Inflammatory macrophage (primary cell): Measurements from ENCODE around the gene FOLR2.

Experiments
- DNase-seq, 2 donors: peaks; one replicate each; pipeline ENCODE4 v3.0.0-alpha.2; 2020 to 2022

The FOLR2 gene

DNA sequence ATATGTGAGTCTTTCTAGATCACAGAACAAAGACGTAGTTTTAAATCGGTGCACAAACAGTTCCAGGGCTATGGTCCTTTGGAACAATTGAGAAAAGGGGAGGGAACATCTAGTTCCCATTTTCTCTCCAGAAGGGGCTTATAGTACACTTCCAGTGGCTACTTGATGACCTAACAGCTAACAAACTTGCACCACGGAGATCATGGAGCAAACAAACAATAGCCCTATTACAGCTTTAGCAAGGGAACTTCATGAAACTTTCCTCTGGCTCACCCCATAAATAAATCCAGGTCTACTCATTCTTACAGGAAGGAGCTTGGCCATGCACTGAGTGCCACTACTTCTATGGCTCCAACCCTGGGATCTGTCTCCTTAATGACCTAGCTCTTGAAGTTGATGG is 8.3 kb upstream of the FOLR2 start:
- DNase-seq, result peak; percentile 62 to 68

- DNase-seq, result peak; percentile 83 to 92
Observed at GRCh38 chr11:72209101-72209500, 7.5 kb upstream of the FOLR2 start.

DNA sequence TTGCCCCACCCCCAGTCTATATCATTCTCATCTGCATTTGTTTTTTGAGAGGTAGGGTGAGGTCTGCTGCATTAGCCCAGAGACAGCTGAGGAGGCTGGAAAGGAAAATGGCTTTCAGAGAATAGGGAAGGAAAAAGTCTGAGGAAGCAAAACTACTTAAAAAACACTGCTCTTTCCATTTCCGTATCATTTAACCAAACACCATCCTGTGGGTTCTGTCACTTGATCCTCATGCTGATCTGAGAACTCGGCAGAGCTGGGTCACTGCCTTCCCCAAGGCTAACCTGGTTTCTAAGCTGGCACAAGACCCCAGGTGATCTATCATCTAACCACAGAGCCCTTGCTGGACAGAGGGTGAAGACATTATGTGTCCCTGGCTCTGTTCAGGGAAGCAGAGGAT is 1.2 kb downstream of the FOLR2 start:
- DNase-seq, result peak; percentile 53 to 63

DNA sequence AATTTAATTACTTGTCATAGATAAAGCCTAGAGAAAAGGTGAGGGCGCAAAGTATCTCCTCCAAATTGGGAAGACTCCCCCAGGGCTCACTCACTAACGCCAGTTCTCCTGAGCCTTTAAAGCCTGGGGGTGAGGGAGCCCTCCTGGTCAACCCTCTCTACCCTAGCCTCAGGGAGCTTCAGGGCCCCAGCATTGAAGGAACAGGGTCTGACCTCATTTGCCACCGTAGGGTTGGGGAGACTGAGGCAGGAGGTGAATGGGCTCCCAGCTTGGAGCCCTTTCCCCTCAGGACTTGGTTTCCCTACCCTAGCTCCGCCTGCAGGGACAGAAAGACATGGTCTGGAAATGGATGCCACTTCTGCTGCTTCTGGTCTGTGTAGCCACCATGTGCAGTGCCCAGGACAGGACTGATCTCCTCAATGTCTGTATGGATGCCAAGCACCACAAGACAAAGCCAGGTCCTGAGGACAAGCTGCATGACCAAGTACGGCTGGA is 1.7 kb downstream of the FOLR2 start:
- DNase-seq, result no peak

DNA sequence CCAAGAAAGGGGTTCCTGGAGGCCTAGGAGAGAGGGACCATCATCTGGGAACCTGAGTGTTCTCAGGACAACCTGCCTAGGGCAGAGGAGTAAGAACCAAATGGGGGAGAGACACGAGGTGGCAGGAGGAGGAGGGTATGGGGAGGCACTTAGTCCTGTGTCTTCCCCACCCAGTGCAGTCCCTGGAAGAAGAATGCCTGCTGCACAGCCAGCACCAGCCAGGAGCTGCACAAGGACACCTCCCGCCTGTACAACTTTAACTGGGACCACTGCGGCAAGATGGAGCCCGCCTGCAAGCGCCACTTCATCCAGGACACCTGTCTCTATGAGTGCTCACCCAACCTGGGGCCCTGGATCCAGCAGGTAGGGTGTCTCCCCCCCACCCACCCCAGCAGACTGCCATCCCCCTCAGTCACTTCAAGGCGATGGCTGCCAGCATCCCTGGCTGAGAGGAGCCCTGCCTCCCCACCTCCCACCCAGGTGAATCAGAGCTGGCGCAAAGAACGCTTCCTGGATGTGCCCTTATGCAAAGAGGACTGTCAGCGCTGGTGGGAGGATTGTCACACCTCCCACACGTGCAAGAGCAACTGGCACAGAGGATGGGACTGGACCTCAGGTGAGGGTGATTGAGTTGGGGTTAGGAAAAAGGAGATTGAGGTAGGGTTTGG is 4.2 kb downstream of the FOLR2 start:
- DNase-seq, result no peak

DNA sequence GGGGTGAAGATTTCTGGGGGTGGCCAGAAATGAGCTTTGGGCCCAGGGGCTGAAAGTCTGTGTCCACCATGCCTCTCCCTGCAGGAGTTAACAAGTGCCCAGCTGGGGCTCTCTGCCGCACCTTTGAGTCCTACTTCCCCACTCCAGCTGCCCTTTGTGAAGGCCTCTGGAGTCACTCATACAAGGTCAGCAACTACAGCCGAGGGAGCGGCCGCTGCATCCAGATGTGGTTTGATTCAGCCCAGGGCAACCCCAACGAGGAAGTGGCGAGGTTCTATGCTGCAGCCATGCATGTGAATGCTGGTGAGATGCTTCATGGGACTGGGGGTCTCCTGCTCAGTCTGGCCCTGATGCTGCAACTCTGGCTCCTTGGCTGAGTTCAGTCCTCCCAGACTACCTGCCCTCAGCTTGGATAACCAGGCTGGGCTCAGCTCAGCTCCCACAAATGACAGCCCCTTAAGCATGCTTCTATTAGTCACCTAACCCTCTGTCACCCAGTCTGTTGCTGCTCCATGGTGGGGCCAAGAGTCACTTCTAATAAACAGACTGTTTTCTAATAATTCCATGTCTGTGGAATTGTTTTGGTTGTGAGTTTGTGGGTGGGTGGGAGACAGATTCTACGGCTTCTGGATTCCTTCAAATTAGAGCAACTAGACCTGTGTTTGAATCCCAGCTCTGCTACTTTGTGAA is 4.9 kb downstream of the FOLR2 start:
- peak; percentile 64 to 75 for DNase-seq

DNA sequence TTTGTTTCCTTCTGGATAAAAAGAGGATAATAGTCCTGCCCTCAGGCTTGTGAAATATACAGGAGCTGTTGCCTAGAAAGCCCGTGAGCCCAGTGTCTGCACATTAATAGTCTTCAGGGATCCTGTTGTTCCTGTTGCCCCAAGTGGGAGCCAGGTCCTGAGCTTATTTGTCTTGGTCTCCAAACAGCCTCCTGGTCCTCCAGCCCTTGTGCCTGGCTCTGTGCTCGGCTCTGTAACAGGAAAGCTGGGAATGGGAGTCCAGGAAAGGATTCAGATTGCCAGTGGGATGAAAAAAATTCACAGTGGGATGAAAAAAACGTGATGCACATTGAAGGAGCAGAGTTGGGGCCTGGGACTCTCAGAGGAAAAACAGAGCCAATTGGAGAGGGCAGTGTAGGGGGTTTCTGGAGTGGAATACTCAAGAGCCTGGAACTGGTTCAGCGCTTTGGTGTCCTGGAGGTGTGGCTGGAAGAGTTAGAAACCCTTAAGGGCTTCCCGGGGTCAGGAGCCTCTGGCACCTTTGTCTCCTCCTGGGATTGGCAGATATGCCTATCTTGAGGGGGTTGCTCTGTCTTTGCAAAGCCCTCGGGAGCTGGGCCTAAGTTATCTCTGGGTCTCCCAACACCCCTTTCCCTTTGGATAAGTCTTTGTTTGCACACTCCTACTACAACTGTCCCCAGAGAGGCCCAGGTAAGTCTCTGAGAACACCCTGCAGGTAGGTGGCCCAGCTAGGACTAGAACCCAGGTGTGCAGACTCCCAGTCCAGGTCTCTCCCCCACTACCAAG is 5.7 kb downstream of the FOLR2 start:
- DNase-seq, result no peak

DNA sequence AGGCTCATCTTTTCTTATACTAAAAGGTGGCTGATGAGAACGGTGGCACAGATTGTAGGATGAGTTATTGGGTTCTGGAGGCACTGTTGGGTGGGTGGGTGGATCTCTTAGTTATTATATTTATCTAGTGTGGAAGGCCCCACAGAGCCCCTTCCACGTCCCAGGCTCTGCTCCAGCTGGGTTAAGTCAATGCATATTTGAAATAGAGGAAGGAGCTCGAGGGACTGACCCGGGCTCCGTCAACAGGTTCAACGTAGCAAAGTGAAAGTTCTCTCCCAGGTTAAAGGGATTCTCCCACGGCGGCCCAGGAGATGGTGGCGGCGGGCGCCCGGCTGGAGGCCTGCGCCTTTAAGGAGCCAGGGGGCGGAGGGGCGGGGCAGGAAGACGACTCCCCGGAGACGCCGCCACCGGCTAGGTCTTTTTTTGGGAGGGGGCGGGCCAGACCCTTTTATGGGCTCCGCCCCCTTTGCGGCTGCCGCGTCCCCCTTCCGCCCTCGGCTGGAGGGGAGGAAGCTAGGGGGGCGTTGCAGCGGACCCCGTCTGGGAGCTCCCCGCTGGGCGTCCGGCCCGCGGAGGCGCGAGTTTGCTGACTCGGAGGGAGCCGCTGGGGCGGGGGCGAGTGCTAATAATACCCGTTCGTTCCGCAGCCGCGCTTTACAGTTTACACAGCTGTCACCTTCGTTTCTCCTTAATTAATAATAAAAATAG is 6.5 kb downstream of the FOLR2 start:
- DNase-seq, result peak; percentile 93 to 96

DNA sequence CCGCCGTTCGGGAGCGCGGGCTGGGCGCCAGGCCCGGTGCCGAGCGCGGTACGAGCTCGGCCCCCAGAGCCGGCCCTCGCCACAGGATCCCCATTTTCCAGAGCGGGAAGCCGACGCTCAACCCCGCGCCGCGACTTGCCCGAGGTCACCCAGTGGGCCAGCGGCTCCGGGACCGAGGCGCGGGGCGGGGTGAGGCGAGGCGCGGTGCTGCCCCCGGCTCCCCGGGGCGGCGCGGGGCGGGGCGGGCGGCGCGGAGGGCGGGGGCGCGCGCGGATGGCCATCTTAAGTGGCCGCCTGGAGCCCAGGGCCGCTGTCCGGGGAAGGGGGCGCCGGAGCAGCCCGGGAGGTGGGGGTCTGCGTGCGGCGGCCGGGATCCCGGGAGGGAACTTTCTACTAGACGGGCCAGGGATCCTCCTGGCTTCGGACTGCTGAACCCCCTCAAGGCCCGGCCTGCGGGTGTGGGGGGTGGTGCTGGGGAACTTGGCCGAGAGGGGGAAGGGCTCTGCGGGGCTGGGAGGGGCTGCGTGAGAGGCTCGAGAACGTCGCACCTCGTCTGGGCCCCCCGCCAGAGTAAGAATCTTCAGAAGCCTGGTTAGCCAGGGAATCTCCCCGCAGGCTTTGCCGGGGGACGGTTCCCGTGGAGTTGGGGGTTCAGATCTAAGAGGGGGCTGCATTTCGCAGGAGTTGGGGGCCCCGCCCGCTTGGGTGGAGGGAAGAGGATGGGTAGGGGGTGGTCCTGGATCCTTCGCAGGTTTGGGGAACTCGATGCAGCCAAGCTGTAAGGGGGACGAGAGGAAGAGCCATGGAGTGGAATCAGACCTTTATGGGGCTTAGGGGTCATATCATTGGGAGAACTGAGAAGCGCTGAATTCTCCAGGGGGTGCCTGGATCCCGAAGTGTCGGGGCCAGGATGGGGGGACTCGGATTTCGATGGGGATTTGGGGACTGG is 7.3 kb downstream of the FOLR2 start:
- DNase-seq, result peak in 1 of 2 donors; percentile 79

DNA sequence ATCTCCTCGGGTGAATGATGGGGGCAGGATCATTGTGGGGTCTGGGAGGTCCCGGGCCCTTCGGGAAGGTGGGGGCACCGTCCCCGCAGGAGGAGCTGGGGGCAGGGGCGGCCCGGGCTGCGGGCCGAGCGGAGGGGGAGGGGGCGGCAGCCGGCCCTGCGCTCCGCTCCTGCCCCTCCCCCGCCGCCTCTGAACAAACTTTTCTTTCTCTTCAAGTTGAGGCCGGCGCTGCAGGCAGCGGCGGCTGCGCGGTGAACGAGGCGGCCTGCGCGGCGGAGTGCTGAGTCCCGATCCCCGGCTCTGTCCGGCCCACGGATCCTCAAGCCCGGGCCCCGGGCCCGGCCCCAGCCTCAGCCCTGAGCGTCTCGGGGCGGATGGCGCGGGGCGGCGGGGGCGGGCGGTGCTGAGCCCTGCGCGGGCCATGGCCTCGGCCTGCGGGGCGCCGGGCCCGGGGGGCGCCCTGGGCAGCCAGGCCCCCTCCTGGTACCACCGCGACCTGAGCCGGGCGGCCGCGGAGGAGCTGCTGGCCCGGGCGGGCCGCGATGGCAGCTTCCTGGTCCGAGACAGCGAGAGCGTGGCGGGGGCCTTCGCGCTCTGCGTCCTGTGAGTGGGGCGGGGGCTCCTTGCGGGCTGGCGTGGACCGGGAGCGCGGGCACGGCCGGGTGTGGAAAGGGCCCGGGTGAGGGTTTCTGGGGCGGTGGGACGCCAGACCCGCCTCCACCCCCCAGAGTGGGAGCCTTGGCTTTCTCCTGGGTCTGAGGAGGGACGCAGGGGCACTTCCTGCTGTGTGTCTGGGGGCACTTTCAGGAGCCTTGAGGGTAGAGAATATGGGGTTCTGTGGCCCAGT is 8.2 kb downstream of the FOLR2 start, which contains the start of gene INPPL1:
Gene INPPL1, plus strand, starts transcription at position 204 of the 847 bp plus-strand sequence. Its CDS starts 218 bp downstream, at position 422.
- peak in 1 of 2 donors; percentile 45 for DNase-seq

- peak in 1 of 2 donors; percentile 37 for DNase-seq
Observed at GRCh38 chr11:72225411-72225951, 8.9 kb downstream of the FOLR2 start.

GRCh38 chr11:72226701-72227100 is 10.1 kb downstream of the FOLR2 start:
- no peak for DNase-seq

GRCh38 chr11:72227316-72228228 is 11.0 kb downstream of the FOLR2 start:
- DNase-seq, result no peak

DNA sequence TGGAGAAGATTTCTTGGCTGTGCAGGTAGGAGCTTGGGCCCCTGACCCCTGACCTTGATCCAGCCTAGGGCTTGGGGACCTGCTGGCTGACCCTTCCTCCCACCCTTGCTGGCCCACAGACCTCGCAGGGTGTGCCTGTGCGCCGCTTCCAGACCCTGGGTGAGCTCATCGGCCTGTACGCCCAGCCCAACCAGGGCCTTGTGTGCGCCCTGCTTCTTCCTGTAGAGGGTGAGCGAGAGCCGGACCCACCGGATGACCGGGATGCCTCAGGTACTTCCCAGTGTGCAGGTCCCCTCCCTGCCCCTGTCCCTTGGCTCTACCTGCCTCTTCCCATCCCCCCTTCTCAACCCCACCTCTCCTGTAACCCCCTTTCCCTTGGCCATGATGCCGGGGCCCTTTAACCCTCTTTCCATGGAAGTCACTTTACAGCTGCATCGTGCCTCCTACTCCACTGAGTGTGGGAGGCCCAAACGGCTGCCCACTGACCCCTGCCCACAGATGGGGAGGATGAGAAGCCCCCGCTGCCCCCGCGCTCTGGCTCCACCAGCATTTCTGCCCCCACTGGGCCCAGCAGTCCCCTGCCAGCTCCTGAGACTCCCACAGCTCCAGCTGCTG is 11.7 kb downstream of the FOLR2 start:
- no peak for DNase-seq

GRCh38 chr11:72228844-72229231 is 12.2 kb downstream of the FOLR2 start:
- DNase-seq, result no peak

- DNase-seq, result no peak
Observed at GRCh38 chr11:72229336-72229924, 12.8 kb downstream of the FOLR2 start.

- DNase-seq, result no peak
Observed at GRCh38 chr11:72229925-72230763, 13.6 kb downstream of the FOLR2 start.
